COLO668 (cell line): ENCODE measurements around the gene COIL.

ENCODE experiments used
- DNase-seq: peaks from one replicate; lab custom pipeline; 2025; ENCODE audit not compliant: unreplicated experiment; lab: John Stamatoyannopoulos, UW

COIL gene

GRCh38 chr17:56936697-56937322, 24.0 kb downstream of the COIL start:
- DNase-seq: no peak

DNA sequence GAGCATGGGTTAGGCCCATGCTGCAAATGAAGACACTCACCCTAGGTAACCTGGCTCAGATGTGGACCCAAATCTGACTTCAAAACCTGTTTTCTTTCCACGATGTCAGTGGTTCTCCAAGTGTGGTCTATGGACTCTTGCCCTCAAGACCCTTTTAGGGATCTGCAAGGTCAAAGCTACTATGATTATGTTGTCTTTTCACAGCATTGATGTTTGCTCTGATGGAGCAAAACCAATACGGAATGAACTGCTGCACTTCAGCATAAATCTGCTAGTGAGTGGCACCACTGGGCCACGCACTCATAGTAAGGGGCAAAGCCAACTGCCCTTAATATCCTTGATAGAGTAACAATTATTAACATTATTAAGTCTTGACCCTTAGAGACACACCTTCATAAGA, 25.4 kb downstream of the COIL start:
- no peak for DNase-seq

DNA sequence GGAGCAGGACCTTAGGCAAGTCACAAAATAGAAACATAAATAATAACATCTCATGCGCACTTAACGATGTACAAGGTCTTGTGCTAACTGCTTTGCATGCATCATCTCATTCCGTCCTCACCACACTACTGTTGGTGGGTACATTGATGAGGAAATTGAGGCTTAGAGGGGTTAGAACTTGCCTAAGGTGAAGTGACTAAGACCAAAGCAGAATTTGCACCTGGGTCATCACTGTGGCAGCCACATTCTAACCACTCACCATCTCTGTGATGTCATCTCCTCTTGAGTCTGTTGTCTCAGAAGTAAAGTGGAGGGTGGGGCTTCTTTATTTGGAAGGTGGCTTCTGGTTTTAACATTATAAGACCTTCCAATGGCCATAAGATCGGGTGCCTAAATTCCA, 26.6 kb downstream of the COIL start:
- no peak for DNase-seq

GRCh38 chr17:56933868-56934267, 27.0 kb downstream of the COIL start:
- no peak for DNase-seq

GRCh38 chr17:56933151-56933745, 27.6 kb downstream of the COIL start:
- DNase-seq: no peak

DNA sequence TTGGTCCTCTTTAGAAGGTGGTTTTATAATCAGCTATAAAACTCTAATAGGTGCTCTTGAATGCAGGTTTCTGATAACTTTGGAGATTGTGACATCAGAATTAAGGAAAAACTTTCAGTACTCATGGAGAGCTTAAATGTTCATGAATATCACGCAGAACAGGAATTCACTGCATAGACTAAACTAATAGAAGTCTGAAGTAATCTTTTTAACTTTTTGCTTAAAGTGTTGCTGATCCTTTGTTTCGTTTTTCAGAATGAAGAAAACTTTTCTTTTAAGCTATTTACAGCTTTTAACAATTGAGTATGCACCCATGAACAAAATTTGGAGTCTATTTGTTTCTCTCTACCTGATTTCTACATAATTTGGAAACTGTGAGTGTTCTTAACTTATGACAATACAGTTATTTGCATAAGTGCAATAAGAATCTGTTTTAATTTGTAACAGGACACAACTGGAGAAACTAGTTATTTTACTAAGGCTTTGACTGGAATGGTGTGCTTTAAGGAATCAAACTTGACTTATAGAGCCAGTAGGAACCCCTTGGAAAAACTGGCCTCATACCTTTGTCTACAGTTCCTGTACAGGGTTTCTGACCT, 30.0 kb downstream of the COIL start:
- no peak for DNase-seq

DNA sequence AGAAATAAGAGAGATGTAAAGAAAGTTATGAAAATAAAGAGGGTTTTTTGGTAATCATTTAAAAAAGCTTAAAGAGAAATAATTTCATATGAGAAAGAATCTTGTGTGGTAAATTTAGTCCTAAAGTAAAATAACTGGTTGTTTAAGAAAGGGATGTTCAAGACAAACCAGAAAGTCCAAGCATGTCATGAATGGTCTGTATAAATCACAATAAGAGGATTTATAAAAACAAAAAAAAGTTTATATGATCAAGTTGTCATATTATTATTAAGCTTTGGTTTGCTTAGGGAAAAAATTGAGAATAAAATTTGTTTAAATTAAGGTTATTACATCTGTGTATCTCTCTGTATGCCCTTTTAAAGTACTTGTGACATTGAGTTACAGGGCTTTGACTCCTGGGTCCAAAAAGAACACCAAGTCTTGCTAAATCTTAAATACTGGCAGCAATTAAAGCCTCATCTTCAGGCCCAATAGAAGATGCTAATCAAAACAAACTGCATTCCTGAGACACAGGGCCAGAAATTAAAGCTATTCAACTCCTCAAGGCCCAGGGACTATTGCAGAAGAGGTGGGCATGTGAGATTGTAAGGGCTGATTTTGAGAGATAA, 31.4 kb downstream of the COIL start:
- no peak for DNase-seq

DNA sequence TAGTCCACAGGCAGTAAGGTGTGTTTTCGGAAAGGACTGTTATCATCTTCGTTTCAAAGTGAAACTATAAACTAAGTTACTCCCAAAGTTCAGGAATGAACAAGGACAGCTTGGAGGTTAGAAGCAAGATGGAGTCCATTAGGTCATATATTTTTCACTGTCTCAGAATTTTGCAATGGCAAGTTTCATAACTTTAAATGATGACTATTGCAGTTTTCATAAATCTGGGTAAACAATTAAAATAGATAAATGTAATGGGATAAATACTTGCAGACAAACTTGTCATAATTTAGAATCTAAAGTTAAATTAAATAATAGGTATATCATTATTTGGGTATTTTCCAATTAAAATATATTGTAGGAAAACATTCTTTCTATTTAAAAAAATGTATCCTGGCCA, 32.3 kb downstream of the COIL start:
- DNase-seq: no peak

DNA sequence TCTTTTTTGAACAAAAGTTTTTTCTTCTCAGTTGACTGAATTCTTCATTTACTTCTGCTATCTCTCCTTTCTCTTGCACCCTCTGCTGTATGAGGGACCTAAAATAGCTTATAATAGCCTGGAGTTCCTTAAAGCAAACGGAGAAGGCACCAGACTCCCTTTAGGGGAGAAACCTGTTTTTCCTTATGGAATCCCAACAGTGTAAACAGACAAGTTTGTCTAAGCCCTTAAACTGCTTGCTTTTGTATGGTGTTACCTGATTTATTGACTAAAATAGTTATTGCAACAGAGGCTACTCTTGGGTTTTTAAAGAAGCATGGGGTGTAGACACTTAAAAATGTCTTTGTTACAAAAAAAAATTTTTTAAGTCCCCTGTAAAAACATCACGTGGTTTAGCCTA, 34.1 kb downstream of the COIL start:
- no peak for DNase-seq

GRCh38 chr17:56926270-56926669, 34.6 kb downstream of the COIL start:
- no peak for DNase-seq

GRCh38 chr17:56925088-56925487, 35.8 kb downstream of the COIL start:
- no peak for DNase-seq

- no peak for DNase-seq
Measured at GRCh38 chr17:56919717-56920116, 41.1 kb downstream of the COIL start.

DNA sequence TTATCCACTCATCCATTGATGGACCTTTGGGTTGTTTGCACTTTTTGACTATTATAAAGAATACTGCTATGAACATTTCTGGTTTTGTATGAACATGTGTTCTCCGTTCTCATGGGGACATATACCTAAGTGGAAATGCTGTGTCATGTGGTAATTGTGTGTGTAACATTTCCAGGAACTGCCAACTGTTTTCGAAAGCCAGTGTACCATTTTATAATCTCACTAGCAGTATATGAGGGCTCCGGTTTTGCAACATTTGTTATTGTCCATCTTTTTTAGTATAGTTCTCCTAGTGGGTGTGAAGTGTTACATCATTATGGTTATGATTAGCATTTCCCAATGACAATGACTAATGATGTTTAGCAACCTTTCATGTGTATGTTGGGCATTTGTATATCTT, 41.9 kb downstream of the COIL start:
- DNase-seq: no peak

GRCh38 chr17:56917559-56918296, 43.1 kb downstream of the COIL start:
- no peak for DNase-seq

- DNase-seq: peak; percentile 11
Measured at GRCh38 chr17:56914581-56915273, 46.1 kb downstream of the COIL start.

DNA sequence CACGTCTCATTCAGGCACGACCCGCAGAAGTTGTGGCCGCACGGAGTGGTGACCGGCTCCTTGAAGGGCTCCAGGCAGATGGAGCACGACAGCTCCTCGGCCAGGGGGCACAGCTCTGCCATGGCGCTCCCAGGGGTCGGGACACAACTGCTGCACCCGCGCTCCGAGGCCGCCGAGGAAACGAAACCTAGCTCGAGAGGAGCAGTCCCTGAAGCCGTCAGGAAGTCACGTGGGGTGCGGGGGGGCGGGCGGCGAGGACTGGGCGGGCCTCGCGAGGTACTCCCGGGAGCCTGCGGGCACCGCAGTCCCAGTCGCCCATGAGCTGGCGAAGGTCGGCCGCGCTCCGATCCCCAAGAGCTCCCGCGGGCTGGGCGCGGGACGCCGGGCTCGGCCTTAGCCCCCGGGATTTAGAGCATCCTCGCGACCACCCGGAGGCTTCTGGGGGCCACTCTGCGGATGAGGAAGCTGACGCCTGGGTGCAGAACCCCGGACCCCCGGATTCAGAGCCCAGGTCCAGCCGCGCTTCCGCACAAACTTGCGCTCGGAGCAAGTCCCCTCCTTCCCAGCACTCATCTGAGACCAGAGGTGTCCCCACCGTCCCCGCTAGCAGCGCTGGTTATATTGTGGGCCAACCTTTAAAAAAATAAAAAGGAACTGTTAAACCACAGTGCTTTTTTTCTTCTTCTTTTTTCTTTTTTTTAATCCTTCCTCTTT, 46.8 kb downstream of the COIL start, which contains the start of gene TRIM25:
TSS of gene TRIM25 (minus strand) at position 183 of the 714 bp plus-strand sequence. CDS start at position 122, 61 bp downstream.
- DNase-seq: peak; percentile 88

DNA sequence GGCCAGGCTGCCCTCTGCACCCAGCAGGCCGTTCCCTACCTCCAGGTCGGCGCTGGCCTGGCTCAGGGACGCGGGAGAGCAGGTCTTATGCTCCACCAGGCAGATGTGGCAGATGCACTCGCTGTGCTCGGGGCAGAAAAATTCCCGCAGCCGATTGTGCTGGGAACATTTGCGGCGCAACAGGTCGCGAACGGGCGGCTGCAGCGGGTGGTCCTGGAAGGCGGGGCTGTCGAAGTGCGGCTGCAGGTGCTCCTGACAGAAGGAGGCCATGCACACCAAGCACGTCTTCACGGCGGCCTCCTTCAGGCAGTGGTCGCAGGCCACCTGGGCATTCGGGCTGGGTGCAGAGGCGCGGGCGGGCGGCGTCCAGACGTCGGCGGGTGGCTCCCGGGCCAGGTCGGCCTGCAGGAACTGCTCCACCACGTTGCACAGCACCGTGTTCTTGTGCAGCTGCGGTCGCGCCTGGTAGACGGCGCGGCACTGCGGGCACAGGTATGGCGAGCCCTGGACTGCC, 47.4 kb downstream of the COIL start:
- DNase-seq: peak; percentile 63

DNA sequence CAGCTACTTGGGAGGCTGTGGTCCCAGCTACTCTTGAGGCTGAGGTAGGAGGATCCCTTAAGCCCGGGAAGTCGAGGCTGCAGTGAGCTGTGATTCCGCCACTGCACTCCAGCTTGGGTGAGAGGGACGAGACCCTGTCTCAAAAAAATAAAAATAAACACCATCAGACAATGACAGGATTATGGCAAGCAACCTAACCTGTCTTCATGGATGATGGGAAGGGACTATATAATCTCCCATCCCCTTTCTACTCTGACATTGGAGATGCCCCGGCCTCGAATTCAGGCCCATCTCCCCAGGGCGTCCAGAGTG, 47.9 kb downstream of the COIL start:
- DNase-seq: no peak

- DNase-seq: no peak
Measured at GRCh38 chr17:56912105-56912999, 48.5 kb downstream of the COIL start.
